HCT116 (cell line): ENCODE measurements around the gene RAB3GAP2.
"Not testable (repeated sequence)": the region's sequence is repeated elsewhere in the genome, so short reads cannot be mapped to it uniquely, and the experiment has no call there.

Source experiments
- EGR1 ChIP-seq: IDR thresholded peaks from 2 replicates; pipeline ENCODE4 v1.6.1; 2012; ENCODE audit warnings: low read depth
- TF ChIP-seq, protein P1 (sequence below), 3 experiments: fragments of 200-600 bp in 1 of 3; sonication (generic) in 1 of 3; IDR thresholded peaks in 2 of 3; conservative IDR thresholded peaks in 1 of 3; 2 replicates each; pipeline ENCODE4 v1.5.1; 2012 to 2017; ENCODE audit warnings: low read depth in 2 of 3, low read length in 2 of 3, antibody characterized with exemption in 1 of 3, borderline replicate concordance in 1 of 3, control low read depth in 1 of 3, mild to moderate bottlenecking in 1 of 3, mixed read lengths in 1 of 3, mixed run types in 1 of 3, moderate library complexity in 1 of 3; ENCODE audit not compliant: insufficient read depth in 1 of 3

DNA sequence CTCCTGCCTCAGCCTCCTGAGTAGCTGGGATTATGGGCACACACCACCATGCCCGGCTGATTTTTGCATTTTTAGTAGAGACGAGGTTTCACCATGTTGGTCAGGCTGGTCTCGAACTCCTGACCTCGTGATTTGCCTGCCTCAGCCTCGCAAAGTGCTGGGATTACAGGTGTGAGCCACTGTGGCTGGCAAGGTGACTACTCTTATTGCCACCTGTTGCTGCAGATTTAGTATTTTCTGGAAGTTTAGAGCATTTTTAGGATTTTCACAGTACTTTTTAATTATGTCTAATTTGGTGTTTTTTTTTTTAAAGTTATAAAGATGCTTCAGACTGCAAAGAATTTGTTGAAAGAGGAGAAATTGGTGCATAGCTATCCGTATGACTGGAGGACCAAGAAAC, 161.8 kb downstream of the RAB3GAP2 start:
- TF ChIP-seq, protein P1, sequence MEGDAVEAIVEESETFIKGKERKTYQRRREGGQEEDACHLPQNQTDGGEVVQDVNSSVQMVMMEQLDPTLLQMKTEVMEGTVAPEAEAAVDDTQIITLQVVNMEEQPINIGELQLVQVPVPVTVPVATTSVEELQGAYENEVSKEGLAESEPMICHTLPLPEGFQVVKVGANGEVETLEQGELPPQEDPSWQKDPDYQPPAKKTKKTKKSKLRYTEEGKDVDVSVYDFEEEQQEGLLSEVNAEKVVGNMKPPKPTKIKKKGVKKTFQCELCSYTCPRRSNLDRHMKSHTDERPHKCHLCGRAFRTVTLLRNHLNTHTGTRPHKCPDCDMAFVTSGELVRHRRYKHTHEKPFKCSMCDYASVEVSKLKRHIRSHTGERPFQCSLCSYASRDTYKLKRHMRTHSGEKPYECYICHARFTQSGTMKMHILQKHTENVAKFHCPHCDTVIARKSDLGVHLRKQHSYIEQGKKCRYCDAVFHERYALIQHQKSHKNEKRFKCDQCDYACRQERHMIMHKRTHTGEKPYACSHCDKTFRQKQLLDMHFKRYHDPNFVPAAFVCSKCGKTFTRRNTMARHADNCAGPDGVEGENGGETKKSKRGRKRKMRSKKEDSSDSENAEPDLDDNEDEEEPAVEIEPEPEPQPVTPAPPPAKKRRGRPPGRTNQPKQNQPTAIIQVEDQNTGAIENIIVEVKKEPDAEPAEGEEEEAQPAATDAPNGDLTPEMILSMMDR (IDR thresholded peaks at IDR 0.05 in 2 of 3, conservative IDR thresholded peaks at IDR 0.05 in 1 of 3; ENCODE audit: borderline replicate concordance in 1 of 3, insufficient read depth in 1 of 3, low read depth in 2 of 3, low read length in 2 of 3), result not testable (repeated sequence)
- TF ChIP-seq EGR1, result not testable (repeated sequence)
